Keratinocyte (primary cell): Measurements from ENCODE around the gene MCRIP2. TPM values are rescaled to one million over a fixed set of nuclear protein-coding genes. Genes with fewer than 3 reads are reported as not detected.

Source experiments
- DNase-seq: peaks from one replicate; pipeline ENCODE4 v3.0.0-alpha.2; 2011; ENCODE audit warnings: low read depth, missing footprints, low spot score
- FAIRE-seq: peaks from 2 replicates; lab custom pipeline; 2011; peaks lifted over from hg19 to GRCh38; lab: Jason Lieb, UNC
- H2AFZ ChIP-seq: 2 replicates; pipeline ENCODE4 v1.6.0; 2012; ENCODE audit warnings: low read length, control low read depth, inconsistent platforms; ENCODE audit not compliant: control insufficient read depth
- H3K27ac ChIP-seq: 2 replicates; pipeline ENCODE4 v1.5.1; 2011; ENCODE audit warnings: low read length; ENCODE audit not compliant: control insufficient read depth, insufficient read depth
- H3K27me3 ChIP-seq: 3 replicates; pipeline ENCODE4 v1.6.0; 2011; ENCODE audit warnings: low read length; ENCODE audit not compliant: control insufficient read depth, insufficient read depth; ENCODE audit errors: extremely low read depth
- H3K36me3 ChIP-seq, 2 experiments: 2 replicates in 1 of 2; 3 replicates in 1 of 2; pipeline ENCODE4 v1.5.1; 2011; ENCODE audit warnings: low read length in 2 of 2, mild to moderate bottlenecking in 1 of 2; ENCODE audit not compliant: control insufficient read depth in 2 of 2, insufficient read depth in 2 of 2; ENCODE audit errors: extremely low read depth in 1 of 2
- H3K4me1 ChIP-seq: 3 replicates; pipeline ENCODE4 v1.5.1; 2011; ENCODE audit warnings: low read length; ENCODE audit not compliant: control insufficient read depth, insufficient read depth; ENCODE audit errors: extremely low read depth
- H3K4me2 ChIP-seq: 3 replicates; pipeline ENCODE4 v1.6.0; 2011; ENCODE audit warnings: low read depth, low read length; ENCODE audit not compliant: control insufficient read depth, insufficient read depth; ENCODE audit errors: extremely low read depth
- H3K4me3 ChIP-seq, 3 experiments: fragments of 200-600 bp in 1 of 3; sonication (generic) in 1 of 3; 2 replicates in 2 of 3; 3 replicates in 1 of 3; pipeline ENCODE4 v1.5.1; 2011 to 2016; ENCODE audit warnings: low read length in 3 of 3, mild to moderate bottlenecking in 3 of 3, control low read depth in 2 of 3, inconsistent platforms in 1 of 3, low read depth in 1 of 3, mixed read lengths in 1 of 3, mixed run types in 1 of 3, moderate library complexity in 1 of 3; ENCODE audit not compliant: control insufficient read depth in 2 of 3, insufficient read depth in 2 of 3; ENCODE audit errors: extremely low read depth in 1 of 3
- H3K79me2 ChIP-seq: 2 replicates; pipeline ENCODE4 v1.6.0; 2012; ENCODE audit warnings: low read length; ENCODE audit not compliant: control insufficient read depth, insufficient read depth
- H3K9ac ChIP-seq: 3 replicates; pipeline ENCODE4 v1.6.0; 2011; ENCODE audit warnings: low read length; ENCODE audit not compliant: control insufficient read depth, insufficient read depth; ENCODE audit errors: extremely low read depth
- H3K9me1 ChIP-seq: 3 replicates; pipeline ENCODE4 v1.6.0; 2011; ENCODE audit warnings: low read length; ENCODE audit not compliant: control insufficient read depth, insufficient read depth; ENCODE audit errors: extremely low read depth
- H3K9me3 ChIP-seq: 2 replicates; pipeline ENCODE4 v1.5.1; 2012; ENCODE audit warnings: low read depth, low read length; ENCODE audit not compliant: control insufficient read depth
- H4K20me1 ChIP-seq: 3 replicates; pipeline ENCODE4 v1.6.0; 2011; ENCODE audit warnings: low read length; ENCODE audit not compliant: control insufficient read depth, insufficient read depth; ENCODE audit errors: extremely low read depth
- EZH2 ChIP-seq: IDR thresholded peaks from one replicate; pipeline ENCODE4 v1.6.1; 2012; ENCODE audit warnings: inconsistent platforms, mild to moderate bottlenecking, low read length, moderate library complexity
- dilution Hi-C: fragments of 300-500 bp; cut with MboI; formaldehyde crosslinking; loops from one replicate; pipeline ENCODE4 v1.7.0; 2020; ENCODE audit warnings: low sequenced_read_pairs; ENCODE audit not compliant: extremely low pct_ligation_motif_present
- polyA plus RNA-seq, 5 experiments: library from polyadenylated mRNA; depleted of rRNA in 3 of 5; stranded (reverse) in 3 of 5; stranded (forward) in 1 of 5; unstranded in 1 of 5; fragments of >200 nt; gene quantifications; 1 replicate in 1 of 5; 2 replicates in 3 of 5; 3 replicates in 1 of 5; pipeline versions ENCODE4 v1.2.1 to v1.2.3, GENCODE V29; 2011 to 2012; ENCODE audit warnings: missing spikeins in 2 of 5, low read depth in 1 of 5, low replicate concordance in 1 of 5
- TF ChIP-seq, protein P1 (sequence below), 3 experiments: IDR thresholded peaks in 1 of 3; conservative IDR thresholded peaks in 1 of 3; optimal IDR thresholded peaks in 1 of 3; 2 replicates in 2 of 3; 3 replicates in 1 of 3; pipeline versions ENCODE3 to v1.5.1; 2011; ENCODE audit warnings: low read length in 3 of 3, mild to moderate bottlenecking in 3 of 3, moderate library complexity in 2 of 3, control low read depth in 1 of 3, inconsistent platforms in 1 of 3; ENCODE audit not compliant: insufficient read depth in 2 of 3; ENCODE audit errors: extremely low read depth in 1 of 3

The MCRIP2 gene
- polyA plus RNA-seq, 1 donor (not counting 4 experiments of a cell fraction or from before 2014, with no cell fraction given): 8.1 TPM

DNA sequence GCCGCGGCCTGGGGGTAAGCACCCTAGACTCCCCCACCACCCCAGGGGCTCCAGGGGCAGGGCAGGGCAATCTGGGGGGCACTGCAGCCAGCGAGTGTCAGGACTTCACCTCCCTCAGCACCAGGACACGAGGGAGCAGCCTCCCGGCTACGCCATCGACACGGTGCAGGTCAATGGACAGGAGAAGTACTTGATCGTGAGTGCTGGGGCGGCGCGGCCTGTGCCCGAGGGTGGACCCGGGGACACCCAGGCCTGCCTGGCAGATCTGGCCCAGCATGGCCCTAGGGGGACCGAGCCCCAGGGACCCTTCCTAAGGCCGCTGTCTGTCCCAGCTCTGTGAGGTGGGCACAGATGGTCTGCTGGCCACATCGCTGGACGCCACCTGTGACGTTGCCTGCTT, 30.7 kb downstream of the MCRIP2 start:
- H3K4me1 ChIP-seq: peaks cover 26% of the 10 kb centered on the region
- dilution Hi-C loops: no loop called here

DNA sequence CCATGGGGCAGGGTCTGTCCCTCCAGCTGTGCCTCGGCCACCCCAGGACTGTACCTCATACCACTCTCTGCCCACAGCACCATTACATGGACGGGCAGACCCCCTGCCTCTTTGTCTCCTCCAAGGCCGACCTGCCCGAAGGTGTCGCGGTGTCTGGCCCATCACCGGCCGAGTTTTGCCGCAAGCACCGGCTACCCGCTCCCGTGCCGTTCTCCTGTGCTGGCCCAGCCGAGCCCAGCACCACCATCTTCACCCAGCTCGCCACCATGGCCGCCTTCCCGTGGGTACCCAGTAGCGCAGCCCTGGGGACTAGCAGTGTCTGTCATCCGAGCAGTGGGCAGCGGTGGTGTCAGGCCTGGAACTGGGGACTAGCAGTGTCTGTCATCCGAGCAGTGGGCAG, 31.2 kb downstream of the MCRIP2 start:
- H3K9me1 ChIP-seq: no peaks in the 10 kb centered on the region
- FAIRE-seq (no peak), DNase-seq (no peak)
- H3K27me3 ChIP-seq: no peaks in the 10 kb centered on the region
- H3K27ac ChIP-seq: no peak overlapping the region
- no peaks in the 10 kb centered on the region for H4K20me1 ChIP-seq
- peaks cover 18 to 33% of the 10 kb centered on the region in 2 experiments for H3K36me3 ChIP-seq
- dilution Hi-C loops: no loop called here
- H3K9ac ChIP-seq: no peak overlapping the region
- TF ChIP-seq, protein P1, sequence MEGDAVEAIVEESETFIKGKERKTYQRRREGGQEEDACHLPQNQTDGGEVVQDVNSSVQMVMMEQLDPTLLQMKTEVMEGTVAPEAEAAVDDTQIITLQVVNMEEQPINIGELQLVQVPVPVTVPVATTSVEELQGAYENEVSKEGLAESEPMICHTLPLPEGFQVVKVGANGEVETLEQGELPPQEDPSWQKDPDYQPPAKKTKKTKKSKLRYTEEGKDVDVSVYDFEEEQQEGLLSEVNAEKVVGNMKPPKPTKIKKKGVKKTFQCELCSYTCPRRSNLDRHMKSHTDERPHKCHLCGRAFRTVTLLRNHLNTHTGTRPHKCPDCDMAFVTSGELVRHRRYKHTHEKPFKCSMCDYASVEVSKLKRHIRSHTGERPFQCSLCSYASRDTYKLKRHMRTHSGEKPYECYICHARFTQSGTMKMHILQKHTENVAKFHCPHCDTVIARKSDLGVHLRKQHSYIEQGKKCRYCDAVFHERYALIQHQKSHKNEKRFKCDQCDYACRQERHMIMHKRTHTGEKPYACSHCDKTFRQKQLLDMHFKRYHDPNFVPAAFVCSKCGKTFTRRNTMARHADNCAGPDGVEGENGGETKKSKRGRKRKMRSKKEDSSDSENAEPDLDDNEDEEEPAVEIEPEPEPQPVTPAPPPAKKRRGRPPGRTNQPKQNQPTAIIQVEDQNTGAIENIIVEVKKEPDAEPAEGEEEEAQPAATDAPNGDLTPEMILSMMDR (optimal IDR thresholded peaks at IDR 0.05 in 1 of 3, IDR thresholded peaks at IDR 0.05 in 1 of 3, conservative IDR thresholded peaks at IDR 0.05 in 1 of 3; ENCODE audit: extremely low read depth in 1 of 3, insufficient read depth in 2 of 3, low read length in 3 of 3): no peak
- no peak for TF ChIP-seq EZH2
- H3K4me2 ChIP-seq: no peak overlapping the region
- H3K79me2 ChIP-seq: peaks cover 28% of the 10 kb centered on the region
- H3K9me3 ChIP-seq: no peaks in the 10 kb centered on the region
- H3K4me3 ChIP-seq: no peak overlapping the region
- peaks cover 27% of the 10 kb centered on the region for H3K4me1 ChIP-seq
- H2AFZ ChIP-seq: no peak overlapping the region

More for the DNA sequence above, 30.7 kb downstream of the MCRIP2 start:
- Histone ChIP-seq H3K9me3 (no peaks in the 10 kb centered on the region), H3K9me1 (no peaks in the 10 kb centered on the region), H3K9ac (no peak overlapping the region), H4K20me1 (no peaks in the 10 kb centered on the region), H3K4me3 (no peak overlapping the region), H2AFZ (no peak overlapping the region), H3K79me2 (peaks cover 28% of the 10 kb centered on the region), H3K36me3 (peaks cover 18 to 33% of the 10 kb centered on the region in 2 experiments), H3K4me2 (no peak overlapping the region), H3K27me3 (no peaks in the 10 kb centered on the region), H3K27ac (no peak overlapping the region)
- no peak for FAIRE-seq
- no peak for DNase-seq
- TF ChIP-seq, protein P1 (optimal IDR thresholded peaks at IDR 0.05 in 1 of 3, IDR thresholded peaks at IDR 0.05 in 1 of 3, conservative IDR thresholded peaks at IDR 0.05 in 1 of 3; ENCODE audit: extremely low read depth in 1 of 3, insufficient read depth in 2 of 3, low read length in 3 of 3): no peak
- TF ChIP-seq EZH2: no peak
